Stimulated activated CD4-positive, alpha-beta T cell treated with anti-CD3 and anti-CD28 coated beads, Interleukin-1b, Interleukin-23, amount 100 ng/mL, for 24 hours (primary cell): ENCODE measurements around the gene IQCN.

Experiments
- DNase-seq, 4 experiments: peaks; one replicate each; pipeline ENCODE4 v3.0.0-alpha.2; 2020; ENCODE audit warnings: low read depth in 4 of 4, low spot score in 1 of 4

The IQCN gene

GRCh38 chr19:18304458-18305310 lies 30.4 kb upstream of the IQCN start:
- DNase-seq: peak in 1 of 4 experiments; percentile 84

- DNase-seq: no peak
These were observed 29.9 kb upstream of the IQCN start for GRCh38 chr19:18304208-18304457.

- DNase-seq: no peak
These were observed 27.5 kb upstream of the IQCN start for GRCh38 chr19:18301718-18302111.

GRCh38 chr19:18300930-18301717 lies 26.9 kb upstream of the IQCN start:
- no peak for DNase-seq

GRCh38 chr19:18299654-18300053 lies 25.4 kb upstream of the IQCN start:
- no peak for DNase-seq

- no peak for DNase-seq
These were observed 24.3 kb upstream of the IQCN start for GRCh38 chr19:18298601-18299000.

GRCh38 chr19:18297308-18297707 lies 23.1 kb upstream of the IQCN start:
- DNase-seq: no peak

- no peak for DNase-seq
These were observed 20.8 kb upstream of the IQCN start for GRCh38 chr19:18295034-18295451.

- DNase-seq: peak in 3 of 4 experiments; percentile 78 to 92 (median 81)
These were observed 20.2 kb upstream of the IQCN start for GRCh38 chr19:18294467-18294864.

GRCh38 chr19:18293642-18294466 lies 19.6 kb upstream of the IQCN start:
- no peak for DNase-seq

GRCh38 chr19:18292810-18293641 lies 18.8 kb upstream of the IQCN start:
- DNase-seq: peak in 1 of 4 experiments; percentile 55

GRCh38 chr19:18292462-18292809 lies 18.2 kb upstream of the IQCN start:
- DNase-seq: no peak

- DNase-seq: peak in 1 of 4 experiments; percentile 91
These were observed 17.6 kb upstream of the IQCN start for GRCh38 chr19:18291590-18292461.

- no peak for DNase-seq
These were observed 16.8 kb upstream of the IQCN start for GRCh38 chr19:18291019-18291524.

GRCh38 chr19:18290302-18291018 lies 16.2 kb upstream of the IQCN start:
- DNase-seq: peak; percentile 63 to 92 (median 70)

GRCh38 chr19:18289471-18290301 lies 15.4 kb upstream of the IQCN start:
- DNase-seq: no peak

GRCh38 chr19:18287836-18288772 lies 13.9 kb upstream of the IQCN start:
- DNase-seq: no peak
